ENCODE measurements around the gene SLC9C2.

DNA sequence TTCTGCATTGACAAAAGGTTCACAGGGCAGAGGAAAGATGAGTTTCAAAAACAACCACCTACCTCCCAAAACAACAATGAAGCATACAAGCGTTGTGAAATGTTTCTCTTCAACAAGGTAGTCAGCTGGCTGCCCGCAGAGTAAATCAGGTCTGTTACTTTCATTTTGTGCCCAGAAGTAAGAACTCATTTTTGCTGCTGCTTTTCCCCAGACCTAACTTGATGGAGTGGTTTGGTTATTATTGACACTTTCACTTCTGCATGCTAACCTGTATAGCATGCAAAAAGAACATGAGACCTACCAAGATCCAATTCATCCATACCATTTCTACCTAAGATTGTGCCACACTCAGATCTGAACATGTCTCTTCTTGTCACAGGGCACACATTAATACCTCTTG is 1.3 kb downstream of the SLC9C2 start:
- TF ChIP-seq, protein P1, sequence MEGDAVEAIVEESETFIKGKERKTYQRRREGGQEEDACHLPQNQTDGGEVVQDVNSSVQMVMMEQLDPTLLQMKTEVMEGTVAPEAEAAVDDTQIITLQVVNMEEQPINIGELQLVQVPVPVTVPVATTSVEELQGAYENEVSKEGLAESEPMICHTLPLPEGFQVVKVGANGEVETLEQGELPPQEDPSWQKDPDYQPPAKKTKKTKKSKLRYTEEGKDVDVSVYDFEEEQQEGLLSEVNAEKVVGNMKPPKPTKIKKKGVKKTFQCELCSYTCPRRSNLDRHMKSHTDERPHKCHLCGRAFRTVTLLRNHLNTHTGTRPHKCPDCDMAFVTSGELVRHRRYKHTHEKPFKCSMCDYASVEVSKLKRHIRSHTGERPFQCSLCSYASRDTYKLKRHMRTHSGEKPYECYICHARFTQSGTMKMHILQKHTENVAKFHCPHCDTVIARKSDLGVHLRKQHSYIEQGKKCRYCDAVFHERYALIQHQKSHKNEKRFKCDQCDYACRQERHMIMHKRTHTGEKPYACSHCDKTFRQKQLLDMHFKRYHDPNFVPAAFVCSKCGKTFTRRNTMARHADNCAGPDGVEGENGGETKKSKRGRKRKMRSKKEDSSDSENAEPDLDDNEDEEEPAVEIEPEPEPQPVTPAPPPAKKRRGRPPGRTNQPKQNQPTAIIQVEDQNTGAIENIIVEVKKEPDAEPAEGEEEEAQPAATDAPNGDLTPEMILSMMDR (IDR thresholded peaks at IDR 0.05), result no peak
- TF ChIP-seq POLR2A (IDR thresholded peaks at IDR 0.05), result no peak

Measured in Peyer's patch (tissue), 4 donors.